HG03565 (cell line): ENCODE data around the gene KRTAP4-9.
"Not testable (repeated sequence)": the region's sequence is repeated elsewhere in the genome, so short reads cannot be mapped to it uniquely, and the experiment has no call there.

Experiments
- ATAC-seq: cut with Tn5 transposase; IDR thresholded peaks from one replicate; pipeline ENCODE4 v1.9.1; 2021; ENCODE audit warnings: mild to moderate bottlenecking, moderate library complexity; ENCODE audit not compliant: unreplicated experiment

KRTAP4-9 gene

GRCh38 chr17:41096055-41096454, 9.1 kb upstream of the KRTAP4-9 start:
- no peak for ATAC-seq

- no peak for ATAC-seq
Measured at GRCh38 chr17:41098042-41098441, 7.1 kb upstream of the KRTAP4-9 start, which contains the start of gene KRTAP4-8. Gene KRTAP4-8 (minus strand): TSS chr17:41098142. CDS start chr17:41098084, 58 bp downstream.

- no peak for ATAC-seq
Measured at GRCh38 chr17:41098481-41098880, 6.7 kb upstream of the KRTAP4-9 start.

- ATAC-seq: not testable (repeated sequence)
Measured at GRCh38 chr17:41099682-41100480, 5.3 kb upstream of the KRTAP4-9 start.

GRCh38 chr17:41101586-41102259, 3.5 kb upstream of the KRTAP4-9 start, which contains the start of gene KRTAP4-16:
Gene KRTAP4-16 (minus strand): TSS chr17:41102209. CDS start chr17:41102209, 0 bp downstream.
- no peak for ATAC-seq

- ATAC-seq: no peak
Measured at GRCh38 chr17:41103896-41104295, 1.3 kb upstream of the KRTAP4-9 start.

- ATAC-seq: not testable (repeated sequence)
Measured at GRCh38 chr17:41104386-41105038, 677 bp upstream of the KRTAP4-9 start.

GRCh38 chr17:41107941-41108450, 2.8 kb downstream of the KRTAP4-9 start:
- ATAC-seq: no peak

GRCh38 chr17:41108728-41109386, 3.7 kb downstream of the KRTAP4-9 start:
- not testable (repeated sequence) for ATAC-seq

GRCh38 chr17:41111151-41111885, 6.1 kb downstream of the KRTAP4-9 start:
- no peak for ATAC-seq

- ATAC-seq: no peak
Measured at GRCh38 chr17:41116297-41116696, 11.1 kb downstream of the KRTAP4-9 start.

- not testable (repeated sequence) for ATAC-seq
Measured at GRCh38 chr17:41117846-41118386, 12.7 kb downstream of the KRTAP4-9 start, which contains the start of gene KRTAP4-11. Gene KRTAP4-11 (minus strand): TSS chr17:41118373. CDS start chr17:41118315, 58 bp downstream.

- no peak for ATAC-seq
Measured at GRCh38 chr17:41118721-41119120, 13.5 kb downstream of the KRTAP4-9 start.

- ATAC-seq: not testable (repeated sequence)
Measured at GRCh38 chr17:41119696-41120690, 14.8 kb downstream of the KRTAP4-9 start.

- ATAC-seq: no peak
Measured at GRCh38 chr17:41121742-41122141, 16.6 kb downstream of the KRTAP4-9 start.

- ATAC-seq: not testable (repeated sequence)
Measured at GRCh38 chr17:41123292-41123990, 18.3 kb downstream of the KRTAP4-9 start.

GRCh38 chr17:41123991-41124371, 18.8 kb downstream of the KRTAP4-9 start, which contains the start of gene KRTAP4-12:
Gene KRTAP4-12 (minus strand): TSS chr17:41124182. CDS start chr17:41124122, 60 bp downstream.
- ATAC-seq: not testable (repeated sequence)

GRCh38 chr17:41125064-41125463, 19.9 kb downstream of the KRTAP4-9 start:
- ATAC-seq: no peak
